Measurements from ENCODE around the gene ABR.
"Not testable (repeated sequence)": the region's sequence is repeated elsewhere in the genome, so short reads cannot be mapped to it uniquely, and the experiment has no call there.

Gene ABR

GRCh38 chr17:1206026-1206777 is 26.4 kb upstream of the ABR start:
- DNase-seq: no peak
- in situ Hi-C loops (cut with HindIII; ENCODE audit: low pct_ligation_motif_present, low sequenced_read_pairs): no loop called here
- Histone ChIP-seq H3K27ac (no peak overlapping the region), H3K27me3 (replicated peaks) (peaks cover 3% of the 10 kb centered on the region), H3K36me3 (replicated peaks) (no peaks in the 10 kb centered on the region), H3K4me3 (ENCODE audit: low read depth, low read length) (no peak overlapping the region)
- TF ChIP-seq CTCF (IDR thresholded peaks at IDR 0.05; ENCODE audit: low read depth, low read length, missing control alignments): no peak

- no peak overlapping the region for H3K27ac ChIP-seq
- H3K27me3 ChIP-seq (replicated peaks): no peaks in the 10 kb centered on the region
- TF ChIP-seq CTCF (IDR thresholded peaks at IDR 0.05; ENCODE audit: low read depth, low read length, missing control alignments): no peak
- peak overlapping the region; percentile 53 for H3K4me3 ChIP-seq (ENCODE audit: low read depth, low read length)
- in situ Hi-C loops (cut with HindIII; ENCODE audit: low pct_ligation_motif_present, low sequenced_read_pairs): no loop called here
- DNase-seq: no peak
- H3K36me3 ChIP-seq (replicated peaks): no peaks in the 10 kb centered on the region
Measured at GRCh38 chr17:1203967-1204291, 24.1 kb upstream of the ABR start.

GRCh38 chr17:1203111-1203966 is 23.6 kb upstream of the ABR start:
- peak overlapping the region; percentile 53 for H3K4me3 ChIP-seq (ENCODE audit: low read depth, low read length)
- H3K27me3 ChIP-seq (replicated peaks): no peaks in the 10 kb centered on the region
- in situ Hi-C loops (cut with HindIII; ENCODE audit: low pct_ligation_motif_present, low sequenced_read_pairs): no loop called here
- no peak for TF ChIP-seq CTCF (IDR thresholded peaks at IDR 0.05; ENCODE audit: low read depth, low read length, missing control alignments)
- DNase-seq: peak; percentile 60
- H3K36me3 ChIP-seq (replicated peaks): no peaks in the 10 kb centered on the region
- no peak overlapping the region for H3K27ac ChIP-seq

DNA sequence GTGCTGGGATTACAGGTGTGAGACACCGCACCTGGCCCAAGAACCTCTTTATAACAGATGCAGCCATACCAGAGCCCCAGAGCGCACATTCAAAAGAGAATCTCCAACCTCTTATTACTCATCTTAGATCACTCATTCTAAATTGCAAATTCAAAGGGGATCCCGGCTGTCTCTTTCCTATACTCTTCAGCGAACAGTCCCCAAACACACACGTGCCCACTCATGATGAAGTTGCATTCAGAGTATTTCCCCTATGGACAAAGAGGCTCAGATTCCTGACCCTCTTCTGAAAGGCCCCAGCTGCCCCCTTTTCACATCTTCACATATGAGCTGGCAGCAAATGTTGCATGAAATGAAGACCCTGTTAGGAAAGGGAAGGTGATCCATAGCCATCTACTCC is 22.5 kb upstream of the ABR start:
- H3K27me3 ChIP-seq (replicated peaks): no peaks in the 10 kb centered on the region
- no peak overlapping the region for H3K27ac ChIP-seq
- DNase-seq: no peak
- no peak overlapping the region for H3K4me3 ChIP-seq (ENCODE audit: low read depth, low read length)
- in situ Hi-C loops (cut with HindIII; ENCODE audit: low pct_ligation_motif_present, low sequenced_read_pairs): no loop called here
- no peaks in the 10 kb centered on the region for H3K36me3 ChIP-seq (replicated peaks)
- no peak for TF ChIP-seq CTCF (IDR thresholded peaks at IDR 0.05; ENCODE audit: low read depth, low read length, missing control alignments)

DNA sequence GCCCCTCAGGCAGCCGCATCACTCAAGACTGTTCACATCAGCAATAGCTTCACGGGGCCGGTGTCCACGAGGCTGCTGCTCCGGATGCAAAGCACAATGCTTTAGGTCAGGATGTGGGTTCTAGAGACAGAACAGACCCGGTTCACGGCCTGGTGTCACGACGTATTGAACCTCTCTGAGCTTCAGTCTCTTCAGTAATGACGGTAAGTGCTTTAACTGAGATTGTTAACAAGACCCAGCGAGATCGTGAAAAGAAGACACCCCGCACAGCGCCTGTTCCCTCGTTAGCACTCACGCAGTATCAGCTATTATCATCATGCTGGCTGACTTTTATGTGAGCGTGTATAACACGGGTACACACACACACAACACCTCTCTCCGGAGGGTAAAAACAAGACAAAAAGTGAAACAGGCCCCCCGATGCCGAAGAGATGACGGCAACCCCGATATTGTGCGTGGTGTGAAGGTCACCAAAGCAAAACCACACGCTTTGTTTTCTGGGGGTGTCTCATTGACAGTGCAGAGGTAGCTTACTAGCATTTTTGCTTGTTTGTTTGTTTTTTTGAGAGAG is 21.4 kb upstream of the ABR start:
- no peak for TF ChIP-seq CTCF (IDR thresholded peaks at IDR 0.05; ENCODE audit: low read depth, low read length, missing control alignments)
- in situ Hi-C loops (cut with HindIII; ENCODE audit: low pct_ligation_motif_present, low sequenced_read_pairs): no loop called here
- no peaks in the 10 kb centered on the region for H3K36me3 ChIP-seq (replicated peaks)
- no peak overlapping the region for H3K27ac ChIP-seq
- H3K27me3 ChIP-seq (replicated peaks): no peaks in the 10 kb centered on the region
- DNase-seq: no peak
- no peak overlapping the region for H3K4me3 ChIP-seq (ENCODE audit: low read depth, low read length)

- H3K36me3 ChIP-seq (replicated peaks); DNase-seq; in situ Hi-C loops (cut with HindIII; ENCODE audit: low pct_ligation_motif_present, low sequenced_read_pairs); H3K4me3 ChIP-seq (ENCODE audit: low read depth, low read length); H3K27me3 ChIP-seq (replicated peaks); H3K27ac ChIP-seq: not testable (repeated sequence)
Measured at GRCh38 chr17:1199271-1199743, 19.5 kb upstream of the ABR start.

Data from brain microvascular endothelial cell (primary cell).